Memory B cell (primary cell): ENCODE results near the gene NPTX1.
A peak's percentile ranks its signal among the peaks of the same experiment; 100 is the strongest.

Experiments
- ATAC-seq: fragments of 150-1000 bp; cut with Tn5 transposase; 2 replicates; pipeline ENCODE4 v1.10.0; 2021; ENCODE audit warnings: low read depth, mild to moderate bottlenecking, moderate library complexity
- DNase-seq, 2 donors: peaks; one replicate each; pipeline ENCODE4 v3.0.0; 2022; ENCODE audit warnings: low spot score in 2 of 2
- H3K27ac Mint-ChIP-seq: one replicate; pipeline ENCODE4 v1.8.0; 2022; ENCODE audit warnings: mild to moderate bottlenecking, moderate library complexity, mixed read lengths
- H3K27me3 Mint-ChIP-seq: one replicate; pipeline ENCODE4 v1.8.0; 2022; ENCODE audit warnings: mixed read lengths
- H3K36me3 Mint-ChIP-seq: one replicate; pipeline ENCODE4 v1.8.0; 2022; ENCODE audit warnings: mild to moderate bottlenecking, mixed read lengths
- H3K4me1 Mint-ChIP-seq: one replicate; pipeline ENCODE4 v1.8.0; 2022; ENCODE audit warnings: mixed read lengths
- H3K4me3 Mint-ChIP-seq: one replicate; pipeline ENCODE4 v1.8.0; 2022; ENCODE audit warnings: mild to moderate bottlenecking, moderate library complexity, mixed read lengths
- H3K9me3 Mint-ChIP-seq: one replicate; pipeline ENCODE4 v1.8.0; 2022; ENCODE audit warnings: mixed read lengths

NPTX1 gene, protein sequence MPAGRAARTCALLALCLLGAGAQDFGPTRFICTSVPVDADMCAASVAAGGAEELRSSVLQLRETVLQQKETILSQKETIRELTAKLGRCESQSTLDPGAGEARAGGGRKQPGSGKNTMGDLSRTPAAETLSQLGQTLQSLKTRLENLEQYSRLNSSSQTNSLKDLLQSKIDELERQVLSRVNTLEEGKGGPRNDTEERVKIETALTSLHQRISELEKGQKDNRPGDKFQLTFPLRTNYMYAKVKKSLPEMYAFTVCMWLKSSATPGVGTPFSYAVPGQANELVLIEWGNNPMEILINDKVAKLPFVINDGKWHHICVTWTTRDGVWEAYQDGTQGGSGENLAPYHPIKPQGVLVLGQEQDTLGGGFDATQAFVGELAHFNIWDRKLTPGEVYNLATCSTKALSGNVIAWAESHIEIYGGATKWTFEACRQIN

DNA sequence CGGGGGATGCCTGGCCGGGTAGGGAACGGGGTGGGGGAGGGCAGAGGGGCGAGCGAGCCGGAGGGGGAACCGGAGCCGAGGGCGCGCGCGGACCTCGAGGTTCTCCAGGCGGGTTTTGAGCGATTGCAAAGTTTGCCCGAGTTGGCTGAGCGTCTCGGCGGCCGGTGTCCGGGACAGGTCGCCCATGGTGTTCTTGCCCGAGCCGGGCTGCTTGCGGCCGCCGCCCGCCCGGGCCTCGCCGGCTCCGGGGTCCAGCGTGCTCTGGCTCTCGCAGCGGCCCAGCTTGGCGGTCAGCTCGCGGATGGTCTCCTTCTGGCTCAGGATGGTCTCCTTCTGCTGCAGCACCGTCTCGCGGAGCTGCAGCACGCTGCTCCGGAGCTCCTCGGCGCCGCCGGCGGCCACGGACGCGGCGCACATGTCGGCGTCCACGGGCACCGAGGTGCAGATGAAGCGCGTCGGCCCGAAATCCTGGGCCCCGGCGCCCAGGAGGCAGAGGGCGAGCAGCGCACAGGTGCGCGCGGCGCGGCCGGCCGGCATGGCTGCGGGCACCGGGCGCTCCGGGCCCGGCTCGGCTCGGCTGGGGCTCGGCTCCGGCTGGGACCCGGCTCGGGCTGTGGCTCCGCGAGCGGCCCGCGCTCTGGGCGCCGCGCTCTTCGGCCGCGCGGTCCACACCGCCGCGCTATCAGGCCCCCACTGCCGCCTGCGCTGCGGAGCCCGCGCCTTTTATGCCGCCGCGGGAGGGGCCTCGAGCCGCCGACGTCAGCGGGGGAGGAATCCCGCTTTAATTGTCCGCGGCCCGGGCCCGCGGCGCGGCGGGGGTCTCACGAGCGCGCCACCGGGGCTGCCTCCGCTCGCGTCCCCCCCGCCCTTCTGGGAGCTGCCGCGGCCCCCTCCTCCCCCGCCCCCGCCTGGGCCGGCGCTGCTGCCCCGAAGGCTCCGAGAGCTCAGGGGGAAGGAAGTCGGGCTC, at the start of gene NPTX1:
NPTX1 (minus strand) TSS at position 698 of the 967 bp plus-strand sequence; CDS start at position 537, 161 bp downstream.
- Mint-ChIP-seq H3K9me3 (no peaks in the 10 kb centered on the region), H3K4me1 (peaks cover 17% of the 10 kb centered on the region), H3K4me3 (peak within 1 kb of the TSS; percentile 71), H3K27me3 (peaks cover 38% of the 10 kb centered on the region), H3K27ac (no peak within 1 kb of the TSS), H3K36me3 (no peaks in the 10 kb centered on the region)
- no peak for DNase-seq
- peak; percentile 33 for ATAC-seq

DNA sequence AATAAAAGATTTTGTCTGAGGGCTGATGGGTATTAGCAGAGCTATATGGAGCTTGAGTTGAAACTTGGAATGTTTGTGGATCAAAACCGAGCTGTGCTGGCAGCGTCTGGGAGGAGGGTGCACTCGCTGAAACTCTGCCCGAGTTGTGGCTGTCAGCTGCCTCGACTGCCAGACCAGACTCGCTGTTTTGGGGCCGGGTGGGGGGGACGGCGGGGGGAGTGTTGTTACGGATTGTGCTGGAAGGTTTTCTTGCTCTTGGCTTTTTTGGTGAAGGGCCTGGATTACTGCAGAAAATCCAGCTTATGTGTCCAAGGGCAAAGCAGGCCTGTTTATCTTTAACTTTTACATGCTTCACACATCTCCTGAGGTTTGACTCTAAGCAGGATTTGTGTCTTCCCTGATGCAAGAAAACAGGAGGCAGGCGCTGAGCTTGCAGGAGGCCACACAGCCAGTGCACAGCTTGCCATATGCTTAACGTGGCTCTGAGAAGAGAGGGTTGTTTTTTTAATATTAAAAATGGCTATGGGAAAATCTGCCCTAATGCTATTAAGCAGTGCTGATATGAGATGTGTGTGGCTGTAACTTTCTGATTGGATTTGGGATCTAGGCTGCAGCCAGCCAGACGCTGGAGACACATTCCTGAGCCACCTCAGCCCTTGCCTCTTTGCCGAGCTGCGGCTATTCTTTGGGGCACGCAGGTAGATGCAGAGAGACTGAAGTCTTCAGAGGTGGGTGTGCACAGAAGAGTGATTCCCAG, 47.7 kb upstream of the NPTX1 start:
- Mint-ChIP-seq H3K27me3 (peaks cover 32% of the 10 kb centered on the region), H3K9me3 (no peaks in the 10 kb centered on the region), H3K4me1 (no peaks in the 10 kb centered on the region), H3K4me3 (no peak overlapping the region), H3K36me3 (no peaks in the 10 kb centered on the region), H3K27ac (no peak overlapping the region)
- no peak for ATAC-seq
- no peak for DNase-seq

DNA sequence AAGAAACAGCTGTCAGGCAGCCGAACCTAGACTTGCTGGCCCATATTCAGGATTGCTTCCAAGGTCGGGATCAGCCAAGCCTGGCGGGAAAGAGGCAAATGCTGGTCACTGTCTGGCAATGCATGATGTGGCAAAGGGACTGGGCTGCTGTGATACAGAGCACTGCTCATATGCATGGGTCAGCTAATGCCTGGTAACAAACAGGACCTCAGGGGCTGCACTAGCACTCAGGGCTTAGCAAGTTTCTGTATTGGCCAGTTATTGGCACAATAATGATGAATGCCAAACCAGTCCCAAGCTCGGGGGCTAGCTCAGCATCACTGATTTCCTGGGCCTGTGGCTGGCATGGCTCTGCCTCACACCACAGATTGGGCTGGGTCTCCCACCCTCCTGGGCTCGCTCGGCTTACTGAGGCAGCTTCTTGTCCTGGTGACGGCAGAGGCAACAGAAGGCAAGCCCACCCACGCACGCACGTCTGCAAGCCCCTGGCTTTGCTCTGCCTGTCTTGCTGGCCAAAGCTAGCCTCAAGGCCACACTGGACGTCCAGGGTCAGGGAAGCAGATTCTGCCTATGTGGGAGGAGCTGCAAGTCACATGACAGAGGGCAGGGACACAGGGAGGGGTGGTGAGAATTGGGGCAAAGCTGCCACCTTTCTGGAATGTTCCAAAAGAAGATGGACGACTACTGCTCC, 46.8 kb upstream of the NPTX1 start:
- Mint-ChIP-seq H3K9me3 (peaks cover 1% of the 10 kb centered on the region), H3K4me3 (no peak overlapping the region), H3K27ac (no peak overlapping the region), H3K27me3 (peaks cover 37% of the 10 kb centered on the region), H3K4me1 (no peaks in the 10 kb centered on the region), H3K36me3 (no peaks in the 10 kb centered on the region)
- no peak for ATAC-seq
- no peak for DNase-seq

DNA sequence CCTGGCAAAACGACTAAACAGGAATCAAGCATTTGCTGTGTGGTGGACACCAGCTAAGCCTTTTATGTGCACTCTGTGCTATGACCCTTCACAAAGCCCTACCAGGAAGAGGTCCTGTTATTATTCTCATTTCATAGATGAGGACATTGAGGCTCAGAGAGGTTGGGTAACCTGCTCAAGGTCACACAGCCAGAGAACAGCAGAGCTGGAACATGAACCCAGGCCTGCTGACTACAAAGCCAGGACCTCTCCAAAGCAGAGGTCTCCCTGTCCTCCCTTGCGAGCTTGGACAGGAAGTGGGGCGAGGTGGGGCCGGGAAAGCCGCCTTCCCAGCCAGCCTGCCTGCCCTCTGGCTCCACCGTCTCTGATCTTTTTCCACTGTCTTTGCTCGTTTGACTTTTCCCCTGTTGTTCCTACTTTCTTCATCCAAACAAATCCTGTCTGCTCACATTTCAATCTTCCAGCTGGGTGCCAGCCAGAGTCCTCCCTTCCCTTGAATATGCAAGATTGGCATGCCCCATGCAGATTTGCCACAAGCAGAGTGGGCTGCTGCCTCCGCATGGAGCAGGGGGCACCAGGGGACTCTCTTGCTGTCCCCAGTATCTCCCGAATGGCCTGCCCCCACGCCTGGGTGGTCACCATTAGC, 44.5 kb upstream of the NPTX1 start:
- Mint-ChIP-seq H3K36me3 (no peaks in the 10 kb centered on the region), H3K27me3 (peaks cover 24% of the 10 kb centered on the region), H3K4me1 (no peaks in the 10 kb centered on the region), H3K9me3 (peaks cover 1% of the 10 kb centered on the region), H3K4me3 (no peak overlapping the region), H3K27ac (no peak overlapping the region)
- DNase-seq = no peak
- ATAC-seq = no peak

DNA sequence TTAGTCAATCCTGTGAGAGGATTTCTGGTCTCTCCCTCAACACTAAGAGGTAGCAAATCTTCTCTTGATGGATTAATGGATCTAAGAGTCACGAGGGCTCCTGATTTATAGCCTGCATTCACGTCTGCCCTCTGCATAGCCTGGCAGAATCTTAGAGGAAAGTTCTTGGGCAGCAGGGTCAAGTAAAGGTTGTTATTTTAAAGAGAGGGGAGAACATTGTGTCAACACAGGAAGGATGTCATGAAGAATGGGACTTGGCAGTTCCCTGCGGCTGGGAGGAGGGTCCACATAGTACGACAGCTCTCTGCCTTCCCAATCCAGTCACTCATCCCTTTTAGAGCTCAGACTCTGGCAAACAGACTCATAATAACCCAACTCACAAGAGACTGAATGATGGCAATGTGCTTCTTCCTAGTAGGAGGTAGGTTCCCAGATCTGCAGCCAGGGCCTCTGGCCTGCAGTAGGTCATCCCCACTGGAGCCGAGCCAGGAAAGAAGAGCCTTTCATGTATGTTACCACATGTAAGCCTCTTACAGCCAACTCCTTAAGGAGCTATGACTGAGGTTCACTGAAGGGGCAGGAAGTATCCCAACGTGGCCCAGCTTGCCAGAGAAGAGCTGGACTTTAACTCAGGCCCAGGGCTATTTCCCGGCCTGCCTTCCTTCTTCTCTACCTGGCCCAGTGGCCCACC, 42.8 kb upstream of the NPTX1 start:
- no peak overlapping the region for H3K27ac Mint-ChIP-seq
- H3K27me3 Mint-ChIP-seq = peaks cover 19% of the 10 kb centered on the region
- H3K4me1 Mint-ChIP-seq = no peaks in the 10 kb centered on the region
- no peak overlapping the region for H3K4me3 Mint-ChIP-seq
- ATAC-seq (no peak), DNase-seq (no peak)
- H3K36me3 Mint-ChIP-seq = no peaks in the 10 kb centered on the region
- H3K9me3 Mint-ChIP-seq = peaks cover 1% of the 10 kb centered on the region

DNA sequence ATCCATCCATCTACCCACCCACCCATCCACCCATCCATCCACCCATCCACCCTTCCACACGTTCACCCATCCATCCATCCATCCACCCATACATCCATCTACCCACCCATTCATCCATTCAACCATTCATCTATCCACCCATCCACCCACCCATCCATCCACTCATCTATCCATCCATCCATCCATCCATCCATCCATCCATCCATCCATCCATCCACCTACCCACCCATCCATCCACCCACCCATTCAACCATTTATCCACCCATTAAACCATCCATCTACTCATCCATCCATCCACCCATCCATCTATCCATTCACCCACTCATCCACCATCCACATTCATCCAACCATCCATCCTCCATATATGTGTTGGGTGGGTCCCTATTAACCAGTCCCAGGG, 42.0 kb upstream of the NPTX1 start:
- Mint-ChIP-seq H3K36me3 (no peaks in the 10 kb centered on the region), H3K27ac (no peak overlapping the region), H3K27me3 (peaks cover 18% of the 10 kb centered on the region), H3K9me3 (peaks cover 1% of the 10 kb centered on the region), H3K4me1 (no peaks in the 10 kb centered on the region), H3K4me3 (no peak overlapping the region)
- ATAC-seq = no peak
- no peak for DNase-seq

DNA sequence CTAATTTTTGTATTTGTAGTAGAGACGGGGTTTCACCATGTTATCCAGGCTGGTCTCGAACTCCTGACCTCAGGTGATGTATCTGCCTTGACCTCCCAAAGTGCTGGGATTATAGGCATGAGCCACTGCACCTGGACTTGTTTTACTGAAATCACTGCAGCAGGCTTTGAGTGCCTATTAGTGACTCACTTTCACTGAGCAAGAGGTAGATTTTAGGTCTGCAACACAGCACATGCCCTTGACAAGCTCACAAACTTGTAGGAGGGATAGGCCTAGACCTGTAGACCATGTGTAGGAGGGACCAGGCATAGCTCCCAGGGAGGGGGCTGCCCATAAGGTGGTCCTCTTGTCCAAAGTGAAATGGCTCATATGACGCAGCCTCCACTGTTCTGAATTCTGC, 41.2 kb upstream of the NPTX1 start:
- DNase-seq = no peak
- Mint-ChIP-seq H3K9me3 (peaks cover 1% of the 10 kb centered on the region), H3K27me3 (peaks cover 19% of the 10 kb centered on the region), H3K4me3 (no peak overlapping the region), H3K36me3 (no peaks in the 10 kb centered on the region), H3K4me1 (no peaks in the 10 kb centered on the region), H3K27ac (no peak overlapping the region)
- ATAC-seq = no peak

DNA sequence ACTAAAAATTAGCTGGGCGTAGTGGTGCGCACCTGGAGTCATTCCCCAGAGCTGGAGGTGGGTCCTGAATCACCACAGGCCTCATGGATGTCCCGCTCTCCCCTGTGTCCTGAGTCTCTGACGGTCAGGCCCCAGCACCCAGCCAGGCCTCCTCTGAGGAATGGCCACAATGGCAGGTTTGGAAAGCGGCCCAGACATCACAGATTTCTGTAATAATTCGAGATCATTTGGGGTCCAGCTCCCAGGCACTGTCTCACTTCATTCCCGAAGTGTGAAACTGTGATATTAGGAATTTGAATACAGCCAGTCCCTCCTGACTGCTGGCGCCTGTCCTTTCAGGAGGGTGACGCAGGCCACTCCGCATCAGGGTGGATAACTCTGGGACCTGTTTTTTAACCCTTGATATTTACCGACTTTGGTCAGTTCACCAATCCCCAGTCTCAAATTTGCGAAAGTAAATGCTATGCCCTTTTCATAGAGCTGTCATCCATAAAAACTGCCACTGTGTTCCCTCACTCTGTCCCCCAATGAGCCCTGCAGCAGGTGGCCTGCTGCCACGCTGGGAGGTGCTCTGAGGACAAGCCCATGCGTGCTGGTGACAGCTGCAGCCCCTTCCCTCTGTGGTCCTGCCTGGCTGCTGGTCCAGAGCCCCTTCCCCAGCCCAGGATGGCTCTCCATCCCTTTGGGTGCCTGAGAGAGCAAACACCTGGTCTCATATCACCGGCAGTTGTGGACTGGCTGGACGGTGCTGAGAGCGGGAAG, 39.9 kb upstream of the NPTX1 start:
- Mint-ChIP-seq H3K4me1 (no peaks in the 10 kb centered on the region), H3K4me3 (no peak overlapping the region), H3K9me3 (peaks cover 1% of the 10 kb centered on the region), H3K27me3 (peaks cover 16% of the 10 kb centered on the region), H3K36me3 (no peaks in the 10 kb centered on the region), H3K27ac (no peak overlapping the region)
- ATAC-seq (no peak), DNase-seq (no peak)

DNA sequence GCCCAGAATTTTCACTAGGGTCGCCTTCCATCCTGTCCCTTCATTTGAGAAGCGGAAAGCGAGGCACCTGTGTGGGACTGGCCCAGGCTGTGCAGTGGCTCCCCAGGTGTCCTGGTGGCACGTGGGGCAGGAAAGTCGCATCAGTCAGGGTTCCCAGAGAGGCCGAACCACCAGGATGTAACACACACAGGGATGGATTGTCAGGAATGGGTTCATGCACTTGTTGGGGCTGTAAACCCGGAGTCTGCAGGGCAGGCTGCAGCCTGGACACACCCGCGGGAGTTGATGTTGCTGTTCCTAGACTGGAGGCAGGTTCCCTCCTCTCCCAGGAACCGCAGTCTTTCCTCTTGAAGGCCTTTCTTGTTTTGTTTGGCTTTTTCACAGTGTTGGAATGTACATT, 37.5 kb upstream of the NPTX1 start:
- Mint-ChIP-seq H3K4me3 (no peak overlapping the region), H3K27me3 (peaks cover 10% of the 10 kb centered on the region), H3K9me3 (peaks cover 1% of the 10 kb centered on the region), H3K36me3 (no peaks in the 10 kb centered on the region), H3K4me1 (no peaks in the 10 kb centered on the region), H3K27ac (no peak overlapping the region)
- DNase-seq (no peak), ATAC-seq (no peak)

DNA sequence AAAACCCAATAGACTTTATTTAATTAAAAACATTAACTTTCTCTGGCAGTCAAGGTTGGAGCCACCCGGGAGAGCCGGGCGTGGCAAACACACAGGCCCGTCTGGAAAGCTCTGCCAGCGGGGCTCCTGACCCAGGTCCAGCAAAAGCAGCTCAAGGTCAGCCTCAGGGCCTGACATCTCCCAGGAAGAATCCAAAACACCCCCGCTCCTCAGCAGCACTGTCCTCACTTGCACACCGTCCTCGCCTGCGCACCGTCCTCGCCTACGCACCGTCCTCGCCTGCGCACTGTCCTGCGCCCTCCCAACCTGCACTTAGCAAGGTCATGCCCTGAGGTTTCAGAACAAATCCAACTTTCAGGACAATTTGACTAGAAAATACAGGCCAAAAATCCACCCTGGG, 36.8 kb upstream of the NPTX1 start:
- DNase-seq = no peak
- no peak for ATAC-seq
- Mint-ChIP-seq H3K36me3 (no peaks in the 10 kb centered on the region), H3K27ac (no peak overlapping the region), H3K4me1 (no peaks in the 10 kb centered on the region), H3K9me3 (no peaks in the 10 kb centered on the region), H3K27me3 (peaks cover 4% of the 10 kb centered on the region), H3K4me3 (no peak overlapping the region)

DNA sequence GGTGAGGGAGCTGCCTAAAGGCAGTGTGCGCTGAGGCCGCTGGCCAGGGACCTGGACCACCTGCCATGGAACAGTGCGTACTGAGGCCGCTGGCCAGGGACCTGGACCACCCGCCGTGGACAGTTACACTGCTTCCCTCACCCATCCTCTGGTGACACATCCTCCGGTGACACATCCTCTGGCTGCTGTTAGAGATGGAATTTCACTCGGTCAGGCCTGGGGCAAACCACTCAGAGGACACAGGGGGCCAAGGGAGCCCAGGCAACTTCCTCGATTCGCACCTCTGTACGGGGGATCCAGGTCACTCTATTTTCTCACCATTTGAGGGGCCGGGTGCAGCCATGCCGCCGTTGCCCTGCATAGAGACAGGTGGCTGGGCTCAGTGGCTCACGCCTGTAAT, 35.8 kb upstream of the NPTX1 start:
- no peaks in the 10 kb centered on the region for H3K4me1 Mint-ChIP-seq
- no peak overlapping the region for H3K4me3 Mint-ChIP-seq
- no peak for DNase-seq
- peaks cover 4% of the 10 kb centered on the region for H3K27me3 Mint-ChIP-seq
- ATAC-seq = no peak
- no peaks in the 10 kb centered on the region for H3K36me3 Mint-ChIP-seq
- no peaks in the 10 kb centered on the region for H3K9me3 Mint-ChIP-seq
- no peak overlapping the region for H3K27ac Mint-ChIP-seq
